Measurements from ENCODE around the gene GADD45B.

The GADD45B gene

GRCh38 chr19:2476451-2477140, 669 bp downstream of the GADD45B start:
- H3K9me3 ChIP-seq (ENCODE audit: control insufficient read depth, insufficient read depth, low read depth, low read length), result no peaks in the 10 kb centered on the region
- H3K36me3 ChIP-seq (ENCODE audit: control insufficient read depth in 2 of 2, insufficient read depth in 1 of 2, low read length in 2 of 2), result peaks cover 0 to 6% of the 10 kb centered on the region in 2 experiments; a peak in 1 of 3 replicates
- ChIA-PET CTCF (interaction anchor here (0.7 to 3.7 kb wide), 9 partner anchors 54 to 172 kb away, joined by 3 to 27 read pairs (median 5); no protein-coding TSS in a partner anchor), POLR2A (interaction anchor here (0.6 to 6.4 kb wide), 68 partner anchors 8 to 1866 kb away, joined by 3 to 374 read pairs (median 9); partner anchors contain the start of genes LMNB2, LSM7, MPND and SGTA)
- peak overlapping the region; percentile 95 for H3K4me3 ChIP-seq (ENCODE audit: low read depth, low read length)
- H3K4me1 ChIP-seq (ENCODE audit: control insufficient read depth, insufficient read depth, low read length), result peaks cover 15% of the 10 kb centered on the region
- peak overlapping the region; percentile 68 for H3K27ac ChIP-seq (ENCODE audit: extremely low read depth, low read depth, low read length)
- TF ChIP-seq ZNF16 (tag by site-specific recombination; IDR thresholded peaks at IDR 0.05; ENCODE audit: low read depth) (no peak), ZNF155 (tag by site-specific recombination; IDR thresholded peaks at IDR 0.05) (no peak), ZSCAN5A (tag by site-specific recombination; IDR thresholded peaks at IDR 0.05) (peak; percentile 39; the same call in 1 of the 2 replicates), ZNF394 (tag by site-specific recombination; IDR thresholded peaks at IDR 0.05; ENCODE audit: borderline replicate concordance) (peak; percentile 11; the same call in 1 of the 2 replicates), ZNF548 (tag by site-specific recombination; IDR thresholded peaks at IDR 0.05) (no peak), ZNF26 (tag by site-specific recombination; IDR thresholded peaks at IDR 0.05) (no peak), ZNF837 (tag by site-specific recombination; IDR thresholded peaks at IDR 0.05) (no peak), ZNF571 (tag by site-specific recombination; IDR thresholded peaks at IDR 0.05) (no peak), ZNF561 (tag by site-specific recombination; IDR thresholded peaks at IDR 0.05; ENCODE audit: borderline replicate concordance) (no peak), GLI4 (tag by site-specific recombination; IDR thresholded peaks at IDR 0.05) (no peak), ZNF280C (tag by site-specific recombination; IDR thresholded peaks at IDR 0.05) (no peak), ZNF19 (tag by site-specific recombination; IDR thresholded peaks at IDR 0.05; ENCODE audit: low read depth) (no peak), ZNF692 (tag by site-specific recombination; IDR thresholded peaks at IDR 0.05) (no peak), AEBP2 (tag by site-specific recombination; IDR thresholded peaks at IDR 0.05; ENCODE audit: borderline replicate concordance) (no peak), ZNF280D (tag by site-specific recombination; IDR thresholded peaks at IDR 0.05) (no peak), ZNF544 (tag by site-specific recombination; IDR thresholded peaks at IDR 0.05) (no peak), ZBTB17 (tag by site-specific recombination; IDR thresholded peaks at IDR 0.05) (no peak), MYNN (tag by site-specific recombination; IDR thresholded peaks at IDR 0.05; ENCODE audit: borderline replicate concordance) (no peak), ZBTB8A (tag by site-specific recombination; IDR thresholded peaks at IDR 0.05) (peak; percentile 4; the same call in 1 of the 2 replicates), ZNF747 (tag by site-specific recombination; IDR thresholded peaks at IDR 0.05) (no peak), ZNF580 (tag by site-specific recombination; IDR thresholded peaks at IDR 0.05) (no peak), ZFHX2 (tag by site-specific recombination; conservative IDR thresholded peaks at IDR 0.05) (no peak), ZNF623 (tag by site-specific recombination; IDR thresholded peaks at IDR 0.05) (no peak), ZNF48 (tag by site-specific recombination; IDR thresholded peaks at IDR 0.05) (no peak), REPIN1 (tag by site-specific recombination; IDR thresholded peaks at IDR 0.05; ENCODE audit: low read depth) (no peak), ZFP37 (tag by site-specific recombination; IDR thresholded peaks at IDR 0.05) (0 out of 2 replicates have a peak, but pooled peaks have one; percentile 11)

All from HEK293 (cell line).